ENCODE results near the gene TMEM161B.

GRCh38 chr5:88238732-88239131 is 29.9 kb downstream of the TMEM161B start:
- TF ChIP-seq GATA3 (IDR thresholded peaks at IDR 0.05; ENCODE audit: low read depth, low read length) (no peak), GATA2 (IDR thresholded peaks at IDR 0.05; ENCODE audit: low read depth, low read length) (no peak)

Measured in SH-SY5Y (cell line).